ENCODE measurements around the gene NCCRP1. TPM values are rescaled to one million over a fixed set of nuclear protein-coding genes. Genes with fewer than 3 reads are reported as not detected.

The NCCRP1 gene
- total RNA-seq (ENCODE audit: unreplicated experiment), result 0.61 TPM
- long read RNA-seq, result 0 reads

GRCh38 chr19:39196860-39197562, at the start of gene NCCRP1:
Gene NCCRP1 (plus strand): TSS chr19:39196964. CDS start chr19:39196983, 19 bp downstream.
- peak within 1 kb of the TSS; percentile 74 for H3K4me3 Mint-ChIP-seq (ENCODE audit: unreplicated experiment)
- H3K27ac Mint-ChIP-seq (ENCODE audit: unreplicated experiment), result no peak within 1 kb of the TSS
- no peak for TF ChIP-seq CTCF (IDR thresholded peaks at IDR 0.05; ENCODE audit: partially characterized antibody, unreplicated experiment)
- no peaks in the 10 kb centered on the region for H3K36me3 Mint-ChIP-seq (ENCODE audit: unreplicated experiment)
- peaks cover 12% of the 10 kb centered on the region for H3K27me3 Mint-ChIP-seq (ENCODE audit: unreplicated experiment)
- peak; percentile 48 for DNase-seq
- H3K9me3 Mint-ChIP-seq (ENCODE audit: unreplicated experiment), result peaks cover 12% of the 10 kb centered on the region
- peaks cover 13% of the 10 kb centered on the region for H3K4me1 Mint-ChIP-seq (ENCODE audit: low read depth, unreplicated experiment)

DNA sequence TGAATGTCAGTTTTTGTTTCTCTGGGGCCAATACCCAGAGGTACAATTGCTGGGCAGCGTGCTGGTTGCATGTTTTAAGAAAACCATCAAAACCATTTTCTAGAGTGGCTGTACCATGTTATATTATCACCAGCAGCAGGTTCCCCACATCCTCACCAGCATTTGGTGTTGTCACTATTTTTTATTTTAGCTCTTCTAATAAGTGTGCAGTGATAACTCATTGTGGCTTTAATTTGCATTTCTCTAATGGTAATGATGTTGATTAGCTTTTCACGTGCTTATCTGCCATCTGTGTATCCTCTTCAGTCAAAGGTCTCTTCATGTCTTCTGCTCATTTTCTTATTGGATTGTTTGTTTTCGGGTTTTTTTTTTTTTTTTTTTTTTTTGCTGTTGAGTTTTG, 49.3 kb upstream of the NCCRP1 start:
- Mint-ChIP-seq H3K36me3 (ENCODE audit: unreplicated experiment) (peaks cover 8% of the 10 kb centered on the region), H3K4me3 (ENCODE audit: unreplicated experiment) (no peak overlapping the region), H3K27ac (ENCODE audit: unreplicated experiment) (no peak overlapping the region), H3K27me3 (ENCODE audit: unreplicated experiment) (peaks cover 2% of the 10 kb centered on the region), H3K4me1 (ENCODE audit: low read depth, unreplicated experiment) (peaks cover 20% of the 10 kb centered on the region), H3K9me3 (ENCODE audit: unreplicated experiment) (peaks cover 2% of the 10 kb centered on the region)
- DNase-seq, result no peak
- no peak for TF ChIP-seq CTCF (IDR thresholded peaks at IDR 0.05; ENCODE audit: partially characterized antibody, unreplicated experiment)

GRCh38 chr19:39148939-39149529, 47.7 kb upstream of the NCCRP1 start:
- peaks cover 17% of the 10 kb centered on the region for H3K4me1 Mint-ChIP-seq (ENCODE audit: low read depth, unreplicated experiment)
- H3K27ac Mint-ChIP-seq (ENCODE audit: unreplicated experiment), result no peak overlapping the region
- peaks cover 2% of the 10 kb centered on the region for H3K27me3 Mint-ChIP-seq (ENCODE audit: unreplicated experiment)
- H3K36me3 Mint-ChIP-seq (ENCODE audit: unreplicated experiment), result peaks cover 9% of the 10 kb centered on the region
- DNase-seq, result no peak
- peaks cover 2% of the 10 kb centered on the region for H3K9me3 Mint-ChIP-seq (ENCODE audit: unreplicated experiment)
- no peak overlapping the region for H3K4me3 Mint-ChIP-seq (ENCODE audit: unreplicated experiment)
- TF ChIP-seq CTCF (IDR thresholded peaks at IDR 0.05; ENCODE audit: partially characterized antibody, unreplicated experiment), result no peak

DNA sequence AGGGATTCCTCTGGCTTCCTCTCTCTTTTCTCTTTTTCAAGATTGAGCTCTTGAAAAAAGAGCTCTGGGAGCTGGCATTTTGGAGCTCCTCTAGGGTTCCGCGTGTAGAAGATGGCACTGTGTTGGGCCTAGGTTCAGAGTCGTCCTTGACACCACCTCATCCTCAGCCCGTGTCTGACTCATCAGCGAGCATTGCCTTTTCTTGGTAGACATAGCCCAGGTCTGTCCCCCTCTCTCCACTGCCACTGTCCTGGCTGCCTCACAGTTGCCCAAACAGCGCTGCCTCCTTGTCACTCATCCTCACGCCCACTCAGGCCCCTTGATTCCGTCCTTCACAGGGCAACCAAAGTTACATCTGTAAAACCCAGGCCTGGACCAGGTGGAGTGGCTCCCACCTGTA, 46.5 kb upstream of the NCCRP1 start:
- Mint-ChIP-seq H3K9me3 (ENCODE audit: unreplicated experiment) (peaks cover 5% of the 10 kb centered on the region), H3K27me3 (ENCODE audit: unreplicated experiment) (peaks cover 2% of the 10 kb centered on the region), H3K27ac (ENCODE audit: unreplicated experiment) (no peak overlapping the region), H3K36me3 (ENCODE audit: unreplicated experiment) (peaks cover 13% of the 10 kb centered on the region), H3K4me3 (ENCODE audit: unreplicated experiment) (no peak overlapping the region), H3K4me1 (ENCODE audit: low read depth, unreplicated experiment) (peaks cover 12% of the 10 kb centered on the region)
- no peak for DNase-seq
- no peak for TF ChIP-seq CTCF (IDR thresholded peaks at IDR 0.05; ENCODE audit: partially characterized antibody, unreplicated experiment)
